SJCRH30 (cell line): Measurements from ENCODE around the gene CES3. TPM values are rescaled to one million over a fixed set of nuclear protein-coding genes. Genes with fewer than 3 reads are reported as not detected.

Source experiments
- DNase-seq, 2 experiments: peaks; one replicate each; pipeline ENCODE4 v3.0.0-alpha.2; 2015 to 2020
- H3K27ac ChIP-seq: fragments of 250-450 bp; sonication (Bioruptor Pico); 2 replicates; pipeline ENCODE4 v1.5.1; 2020; ENCODE audit warnings: mild to moderate bottlenecking, moderate library complexity
- H3K27me3 ChIP-seq: fragments of 250-450 bp; sonication (Bioruptor Pico); 2 replicates; pipeline ENCODE4 v1.5.1; 2020; ENCODE audit warnings: mild to moderate bottlenecking, moderate library complexity
- H3K36me3 ChIP-seq: fragments of 250-450 bp; sonication (Bioruptor Pico); 2 replicates; pipeline ENCODE4 v1.5.1; 2020; ENCODE audit warnings: mild to moderate bottlenecking, moderate library complexity
- H3K4me1 ChIP-seq: fragments of 250-450 bp; sonication (Bioruptor Pico); 2 replicates; pipeline ENCODE4 v1.5.1; 2020; ENCODE audit warnings: mild to moderate bottlenecking, moderate library complexity
- H3K4me3 ChIP-seq: fragments of 250-450 bp; sonication (Bioruptor Pico); 2 replicates; pipeline ENCODE4 v1.5.1; 2020; ENCODE audit warnings: mild to moderate bottlenecking, moderate library complexity
- H3K9me3 ChIP-seq: fragments of 250-450 bp; sonication (Bioruptor Pico); replicated peaks from 2 replicates; pipeline ENCODE4 v1.5.1; 2020; ENCODE audit warnings: mild to moderate bottlenecking, moderate library complexity
- total RNA-seq: library from RNA; depleted of rRNA; stranded (reverse); fragments of >200 nt; shearing (Covaris generic); gene quantifications from 2 replicates; pipeline ENCODE4 v1.2.3, GENCODE V29; 2014; rRNA removed

Gene CES3
- total RNA-seq, 1 experiment from 2014 or later: 0.08 TPM

DNA sequence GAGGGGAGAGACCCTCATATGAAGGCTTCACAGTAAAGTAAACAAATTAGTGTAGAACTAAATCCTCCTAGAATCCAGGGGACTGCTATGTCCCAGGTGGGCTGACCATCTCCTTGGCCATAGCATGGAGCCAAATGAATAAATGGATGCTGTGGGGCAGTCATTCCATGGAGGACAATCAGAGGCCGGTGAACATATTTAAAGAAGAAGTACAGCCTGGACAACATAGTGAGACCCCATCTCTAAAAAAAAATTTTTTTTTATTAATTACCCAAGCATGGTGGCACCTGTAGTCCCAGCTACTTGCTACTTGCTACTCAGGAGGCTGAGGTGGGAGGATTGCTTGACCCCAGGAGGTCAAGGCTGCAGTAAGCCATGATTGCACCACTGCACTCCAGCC, 62.6 kb downstream of the CES3 start:
- H3K27ac ChIP-seq: no peak overlapping the region
- H3K9me3 ChIP-seq: no peaks in the 10 kb centered on the region
- no peak for DNase-seq
- H3K27me3 ChIP-seq: no peaks in the 10 kb centered on the region
- H3K4me1 ChIP-seq: 0 out of 2 replicates have a peak, but pooled peaks cover 6% of the 10 kb centered on the region
- no peaks in the 10 kb centered on the region for H3K36me3 ChIP-seq
- H3K4me3 ChIP-seq: no peak overlapping the region

Other genes starting within 250 kb of the CES3 start
- 131 and 158 TPM in 2 replicates for gene DYNC1LI2, start 209.7 kb upstream of the CES3 start, total RNA-seq
- not detected in 2 replicates for gene TERB1, start 159.7 kb upstream of the CES3 start, total RNA-seq
- 168 and 195 TPM in 2 replicates for gene NAE1, start 130.3 kb upstream of the CES3 start, total RNA-seq
- gene CA7, start 116.9 kb upstream of the CES3 start, total RNA-seq: not detected in 2 replicates
- 13.8 and 18.1 TPM in 2 replicates for gene PDP2, start 80.8 kb upstream of the CES3 start, total RNA-seq
- not detected in 2 replicates for gene CDH16, start 42.4 kb upstream of the CES3 start, total RNA-seq
- gene RRAD, start 35.7 kb upstream of the CES3 start, total RNA-seq: 0.30 and 0.49 TPM in 2 replicates
- gene CIAO2B, start 26.9 kb upstream of the CES3 start, total RNA-seq: 135 and 146 TPM in 2 replicates
- 25.2 and 25.7 TPM in 2 replicates for gene CES2, start 25.8 kb upstream of the CES3 start, total RNA-seq
- not detected in 2 replicates for gene CES4A, start 27.3 kb downstream of the CES3 start, total RNA-seq
- gene CBFB, start 67.9 kb downstream of the CES3 start, total RNA-seq: 136 and 151 TPM in 2 replicates
- 39.5 and 45.2 TPM in 2 replicates for gene PHAF1, start 148.7 kb downstream of the CES3 start, total RNA-seq
- gene B3GNT9, start 189.7 kb downstream of the CES3 start, total RNA-seq: 13.1 and 14.6 TPM in 2 replicates
- 4.8 and 6.1 TPM in 2 replicates for gene TRADD, start 198.6 kb downstream of the CES3 start, total RNA-seq
- gene FBXL8, start 198.7 kb downstream of the CES3 start, total RNA-seq: 4.0 and 5.7 TPM in 2 replicates
- 2.8 and 4.9 TPM in 2 replicates for gene HSF4, start 203.5 kb downstream of the CES3 start, total RNA-seq
- 13.3 and 14.1 TPM in 2 replicates for gene NOL3, start 209.3 kb downstream of the CES3 start, total RNA-seq
- gene MATCAP1, start 222.7 kb downstream of the CES3 start, total RNA-seq: 20.5 and 23.8 TPM in 2 replicates
- 1.5 and 2.0 TPM in 2 replicates for gene EXOC3L1, start 228.9 kb downstream of the CES3 start, total RNA-seq
- gene E2F4, start 230.9 kb downstream of the CES3 start, total RNA-seq: 134 and 141 TPM in 2 replicates
- gene ELMO3, start 237.9 kb downstream of the CES3 start, total RNA-seq: 0.84 and 1.8 TPM in 2 replicates